Measurements from ENCODE around the gene C2CD2.

- TF ChIP-seq CTCF (optimal IDR thresholded peaks at IDR 0.05 in 1 of 3, IDR thresholded peaks at IDR 0.05 in 1 of 3, conservative IDR thresholded peaks at IDR 0.05 in 1 of 3; ENCODE audit: extremely low read depth in 1 of 3, insufficient read depth in 2 of 3, low read length in 3 of 3), result no peak
- TF ChIP-seq EZH2 (IDR thresholded peaks at IDR 0.05; ENCODE audit: low read length), result no peak
These were observed 110.2 kb downstream of the C2CD2 start for GRCh38 chr21:41843584-41843983.
